Osteoblast (primary cell): ENCODE results near the gene COL25A1. TPM values are rescaled to one million over a fixed set of nuclear protein-coding genes. Genes with fewer than 3 reads are reported as not detected.

Experiments used
- DNase-seq: peaks from one replicate; pipeline ENCODE4 v3.0.0; 2011; ENCODE audit warnings: low spot score, mixed read lengths; ENCODE audit not compliant: insufficient read length; ENCODE audit errors: missing footprints
- H2AFZ ChIP-seq: 2 replicates; pipeline ENCODE4 v1.6.0; 2011; ENCODE audit warnings: mild to moderate bottlenecking, low read length
- H3K27ac ChIP-seq: 2 replicates; pipeline ENCODE4 v1.5.1; 2011; ENCODE audit warnings: mild to moderate bottlenecking, low read depth, low read length, moderate library complexity
- H3K27me3 ChIP-seq: 2 replicates; pipeline ENCODE4 v1.6.0; 2012; ENCODE audit warnings: mild to moderate bottlenecking, control low read depth, inconsistent platforms, low read length, moderate library complexity; ENCODE audit not compliant: insufficient read depth
- H3K36me3 ChIP-seq: 2 replicates; pipeline ENCODE4 v1.5.1; 2011; ENCODE audit warnings: mild to moderate bottlenecking, low read length, control low read depth, moderate library complexity; ENCODE audit not compliant: insufficient read depth
- H3K4me1 ChIP-seq: 2 replicates; pipeline ENCODE4 v1.5.1; 2011; ENCODE audit warnings: mild to moderate bottlenecking, low read length, control low read depth, moderate library complexity; ENCODE audit not compliant: insufficient read depth
- H3K4me2 ChIP-seq: 2 replicates; pipeline ENCODE4 v1.6.0; 2011; ENCODE audit warnings: mild to moderate bottlenecking, low read length; ENCODE audit not compliant: insufficient read depth
- H3K4me3 ChIP-seq: fragments of 200-600 bp; sonication (generic); 3 replicates; pipeline ENCODE4 v1.5.1; 2012; ENCODE audit warnings: mild to moderate bottlenecking, low read length, inconsistent platforms; ENCODE audit not compliant: insufficient read depth
- H3K79me2 ChIP-seq: 2 replicates; pipeline ENCODE4 v1.6.0; 2012; ENCODE audit warnings: mild to moderate bottlenecking, low read length, control low read depth, inconsistent platforms; ENCODE audit not compliant: insufficient read depth
- H3K9me3 ChIP-seq: 2 replicates; pipeline ENCODE4 v1.5.1; 2011; ENCODE audit warnings: low read depth, low read length, control low read depth
- H4K20me1 ChIP-seq: 2 replicates; pipeline ENCODE4 v1.6.0; 2012; ENCODE audit warnings: mild to moderate bottlenecking, low read length, control low read depth; ENCODE audit not compliant: insufficient read depth
- total RNA-seq: library from RNA; depleted of rRNA; stranded (reverse); fragments of >200 nt; gene quantifications from 2 replicates; pipeline ENCODE4 v1.2.3, GENCODE V29; 2012
- TF ChIP-seq, protein P1 (sequence below): IDR thresholded peaks from 2 replicates; pipeline ENCODE4 v1.5.1; 2011; ENCODE audit warnings: mild to moderate bottlenecking, low read depth, low read length, moderate library complexity; ENCODE audit errors: extremely low read depth

Gene COL25A1
- total RNA-seq, 1 donor: 1.4 TPM

DNA sequence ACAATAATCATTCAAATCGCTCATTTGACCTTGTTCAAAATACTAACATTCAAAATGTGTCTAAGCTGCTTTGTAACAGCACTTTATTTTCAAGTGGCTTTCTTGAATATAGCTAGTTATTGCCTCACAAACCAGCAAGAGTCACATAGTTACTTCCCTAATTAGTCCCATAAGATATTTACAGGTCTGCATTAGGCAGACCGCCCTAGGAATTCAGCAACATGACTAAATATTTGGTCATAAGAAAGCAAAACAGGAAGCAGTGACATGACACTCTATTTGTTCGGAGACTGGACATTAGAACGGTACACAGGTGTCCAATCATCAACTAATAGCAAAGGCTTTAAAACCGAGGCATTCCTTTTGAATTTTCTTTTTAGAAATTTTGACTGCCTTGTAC is 262.0 kb downstream of the COL25A1 start:
- no peak for DNase-seq
- no peak overlapping the region for H2AFZ ChIP-seq

DNA sequence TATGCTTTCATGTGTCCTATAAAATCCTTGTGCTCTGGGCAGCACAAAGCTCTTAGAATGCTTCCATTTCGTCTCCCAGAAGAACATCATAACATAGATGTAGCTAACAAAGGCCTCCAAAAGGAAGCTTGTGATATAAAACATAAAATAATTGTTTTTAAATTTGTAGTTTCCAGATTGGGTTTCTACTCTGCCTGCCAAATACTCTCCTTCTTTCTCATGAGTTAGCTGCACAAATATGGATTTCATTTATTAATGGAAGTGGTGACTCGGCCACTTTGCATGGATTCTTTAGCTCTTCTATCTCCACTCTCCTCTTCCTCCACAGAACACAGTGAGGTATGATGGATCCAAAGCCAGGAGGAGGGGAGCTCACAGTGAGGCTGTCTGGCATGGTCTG is 265.4 kb downstream of the COL25A1 start:
- DNase-seq: no peak
- Histone ChIP-seq H3K27me3 (no peaks in the 10 kb centered on the region), H2AFZ (no peak overlapping the region), H3K4me3 (no peak overlapping the region), H3K4me1 (no peaks in the 10 kb centered on the region), H3K9me3 (no peaks in the 10 kb centered on the region), H4K20me1 (no peaks in the 10 kb centered on the region), H3K27ac (no peak overlapping the region), H3K4me2 (no peak overlapping the region), H3K79me2 (no peaks in the 10 kb centered on the region), H3K36me3 (no peaks in the 10 kb centered on the region)
- TF ChIP-seq, protein P1, sequence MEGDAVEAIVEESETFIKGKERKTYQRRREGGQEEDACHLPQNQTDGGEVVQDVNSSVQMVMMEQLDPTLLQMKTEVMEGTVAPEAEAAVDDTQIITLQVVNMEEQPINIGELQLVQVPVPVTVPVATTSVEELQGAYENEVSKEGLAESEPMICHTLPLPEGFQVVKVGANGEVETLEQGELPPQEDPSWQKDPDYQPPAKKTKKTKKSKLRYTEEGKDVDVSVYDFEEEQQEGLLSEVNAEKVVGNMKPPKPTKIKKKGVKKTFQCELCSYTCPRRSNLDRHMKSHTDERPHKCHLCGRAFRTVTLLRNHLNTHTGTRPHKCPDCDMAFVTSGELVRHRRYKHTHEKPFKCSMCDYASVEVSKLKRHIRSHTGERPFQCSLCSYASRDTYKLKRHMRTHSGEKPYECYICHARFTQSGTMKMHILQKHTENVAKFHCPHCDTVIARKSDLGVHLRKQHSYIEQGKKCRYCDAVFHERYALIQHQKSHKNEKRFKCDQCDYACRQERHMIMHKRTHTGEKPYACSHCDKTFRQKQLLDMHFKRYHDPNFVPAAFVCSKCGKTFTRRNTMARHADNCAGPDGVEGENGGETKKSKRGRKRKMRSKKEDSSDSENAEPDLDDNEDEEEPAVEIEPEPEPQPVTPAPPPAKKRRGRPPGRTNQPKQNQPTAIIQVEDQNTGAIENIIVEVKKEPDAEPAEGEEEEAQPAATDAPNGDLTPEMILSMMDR: no peak

More for the DNA sequence above, 262.0 kb downstream of the COL25A1 start:
- Histone ChIP-seq H4K20me1 (no peaks in the 10 kb centered on the region), H3K4me1 (no peaks in the 10 kb centered on the region), H3K79me2 (no peaks in the 10 kb centered on the region), H3K4me3 (no peak overlapping the region), H3K9me3 (no peaks in the 10 kb centered on the region), H3K4me2 (no peak overlapping the region), H3K27me3 (no peaks in the 10 kb centered on the region), H3K36me3 (no peaks in the 10 kb centered on the region), H3K27ac (no peak overlapping the region)
- TF ChIP-seq, protein P1: no peak

DNA sequence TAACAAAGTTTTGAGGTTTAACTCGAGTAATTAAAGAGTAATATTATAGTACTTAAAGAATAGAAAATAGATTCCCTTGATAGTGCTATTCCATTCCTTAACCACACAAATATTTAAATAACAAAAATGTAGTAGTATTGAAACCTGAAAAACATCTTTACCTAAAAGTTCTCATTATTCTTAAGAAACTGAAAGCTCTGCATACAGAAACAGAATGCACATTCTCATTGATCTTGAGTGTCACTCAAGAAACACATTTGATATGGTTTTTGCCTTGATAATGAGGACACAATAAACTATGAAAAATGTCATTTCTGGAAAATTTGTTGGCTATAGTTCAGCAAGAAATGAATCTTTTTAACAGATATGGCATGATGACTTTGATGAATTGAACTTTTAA is 268.5 kb downstream of the COL25A1 start:
- no peak for DNase-seq
- Histone ChIP-seq H3K9me3 (no peaks in the 10 kb centered on the region), H3K27me3 (no peaks in the 10 kb centered on the region), H3K79me2 (no peaks in the 10 kb centered on the region), H4K20me1 (no peaks in the 10 kb centered on the region), H2AFZ (no peak overlapping the region), H3K4me1 (no peaks in the 10 kb centered on the region), H3K4me3 (no peak overlapping the region), H3K27ac (no peak overlapping the region), H3K4me2 (no peak overlapping the region), H3K36me3 (no peaks in the 10 kb centered on the region)
- TF ChIP-seq, protein P1: no peak

DNA sequence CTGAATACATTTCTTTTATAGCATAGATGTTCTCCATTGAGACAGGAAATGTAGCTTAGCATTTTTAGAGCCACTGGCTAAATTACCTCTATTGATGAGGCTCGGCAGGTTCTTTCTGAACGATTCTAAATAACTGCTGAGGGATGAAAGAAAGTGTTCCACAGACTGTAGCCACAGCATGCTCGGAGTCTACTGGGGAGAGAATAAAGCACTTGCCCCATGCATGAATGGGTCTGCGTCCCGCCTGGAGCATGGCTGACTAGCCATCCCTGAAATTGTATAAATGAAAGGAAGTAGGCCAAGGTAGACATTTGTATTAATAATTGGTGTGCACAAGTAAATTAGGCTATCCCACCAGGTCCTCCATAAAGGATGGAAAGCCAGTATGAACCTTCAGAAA is 269.8 kb downstream of the COL25A1 start:
- H4K20me1 ChIP-seq: no peaks in the 10 kb centered on the region
- H3K9me3 ChIP-seq: no peaks in the 10 kb centered on the region
- no peak overlapping the region for H2AFZ ChIP-seq
- no peaks in the 10 kb centered on the region for H3K27me3 ChIP-seq
- H3K4me1 ChIP-seq: no peaks in the 10 kb centered on the region
- H3K4me2 ChIP-seq: no peak overlapping the region
- no peak overlapping the region for H3K27ac ChIP-seq
- no peaks in the 10 kb centered on the region for H3K36me3 ChIP-seq
- DNase-seq: no peak
- no peak overlapping the region for H3K4me3 ChIP-seq
- TF ChIP-seq, protein P1: no peak
- H3K79me2 ChIP-seq: no peaks in the 10 kb centered on the region
